Calu3 (cell line): Measurements from ENCODE around the gene FRMD1. TPM values are rescaled to one million over a fixed set of nuclear protein-coding genes. Genes with fewer than 3 reads are reported as not detected.

ENCODE experiments used
- BruUV-seq: library from RNA; stranded (reverse); fragments of 400-500 nt; replicated peaks from 2 replicates; lab custom pipeline; 2021; lab: Mats Ljungman, UMichigan
- CTCF ChIA-PET: fragments of 300-600 bp; sonication (Branson Sonifier 250); formaldehyde crosslinking; loops from one replicate; lab custom pipeline; 2022; ENCODE audit warnings: antibody characterized with exemption; lab: Charles Lee
- DNase-seq: peaks from one replicate; pipeline ENCODE4 v3.0.0; 2022
- H3K27ac Mint-ChIP-seq: one replicate; pipeline ENCODE4 v1.8.0; 2022; ENCODE audit warnings: mixed read lengths; ENCODE audit not compliant: unreplicated experiment
- H3K27me3 Mint-ChIP-seq: one replicate; pipeline ENCODE4 v1.8.0; 2022; ENCODE audit warnings: mixed read lengths; ENCODE audit not compliant: unreplicated experiment
- H3K36me3 Mint-ChIP-seq: one replicate; pipeline ENCODE4 v1.8.0; 2022; ENCODE audit warnings: mild to moderate bottlenecking, moderate library complexity, mixed read lengths; ENCODE audit not compliant: insufficient read depth, unreplicated experiment
- H3K4me1 Mint-ChIP-seq: one replicate; pipeline ENCODE4 v1.8.0; 2022; ENCODE audit warnings: mild to moderate bottlenecking, low read depth, mixed read lengths; ENCODE audit not compliant: unreplicated experiment
- H3K4me3 Mint-ChIP-seq: one replicate; pipeline ENCODE4 v1.8.0; 2022; ENCODE audit warnings: mild to moderate bottlenecking, low read depth, moderate library complexity, mixed read lengths; ENCODE audit not compliant: unreplicated experiment
- H3K9me3 Mint-ChIP-seq: one replicate; pipeline ENCODE4 v1.8.0; 2022; ENCODE audit warnings: low read depth, mixed read lengths; ENCODE audit not compliant: unreplicated experiment
- intact Hi-C: fragments of 100-400 bp; cut with micrococcal nuclease; formaldehyde crosslinking; loops from one replicate; pipeline ENCODE4 v1.10.0; 2022; ENCODE audit not compliant: unreplicated experiment
- total RNA-seq: library from RNA; stranded (reverse); gene quantifications from 2 replicates; pipeline ENCODE4 v1.2.3, GENCODE V29; 2022
- TF ChIP-seq, protein P1 (sequence below): fragments of 200-600 bp; IDR thresholded peaks from one replicate; pipeline ENCODE4 v1.8.0; 2022; ENCODE audit warnings: antibody characterized with exemption; ENCODE audit not compliant: unreplicated experiment

Gene FRMD1
- total RNA-seq, 1 experiment from 2014 or later: not detected

- BruUV-seq: no TSS peak
- intact Hi-C loops: loop anchor here (10.0 kb wide), 2 partner anchors 73 to 103 kb away; no protein-coding TSS in a partner anchor
Measured at GRCh38 chr6:168037856-168038255, 41.2 kb downstream of the FRMD1 start.

DNA sequence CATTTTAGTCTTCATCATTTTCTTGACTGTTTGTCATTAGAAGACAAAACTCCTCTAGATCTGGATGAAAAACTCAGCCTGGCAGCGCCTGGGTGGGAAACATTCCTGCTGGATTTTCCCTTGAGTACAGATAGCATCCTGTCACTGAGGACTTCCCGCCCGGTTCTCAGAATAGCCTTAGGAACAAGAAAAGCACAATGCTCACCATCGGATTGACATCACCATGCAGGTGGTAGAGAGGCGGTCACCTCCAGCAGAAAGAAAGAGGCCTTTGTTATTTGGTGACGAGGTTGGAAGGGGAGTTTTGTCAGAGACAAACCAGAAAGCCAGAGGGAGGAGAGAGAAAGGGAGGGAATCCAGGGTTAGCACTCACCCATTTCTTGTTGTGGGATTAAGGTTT, 41.8 kb downstream of the FRMD1 start:
- no TSS peak for BruUV-seq
- peak; percentile 56 for DNase-seq
- peaks cover 7% of the 10 kb centered on the region for H3K9me3 Mint-ChIP-seq

More at GRCh38 chr6:168037856-168038255, 41.2 kb downstream of the FRMD1 start:
- Mint-ChIP-seq H3K4me3 (peak overlapping the region; percentile 20), H3K36me3 (peaks cover 16% of the 10 kb centered on the region), H3K4me1 (peaks cover 22% of the 10 kb centered on the region), H3K27me3 (peaks cover 14% of the 10 kb centered on the region), H3K9me3 (peaks cover 7% of the 10 kb centered on the region), H3K27ac (no peak overlapping the region)
- CTCF ChIA-PET: no interaction called here
- DNase-seq: peak; percentile 33
- TF ChIP-seq, protein P1, sequence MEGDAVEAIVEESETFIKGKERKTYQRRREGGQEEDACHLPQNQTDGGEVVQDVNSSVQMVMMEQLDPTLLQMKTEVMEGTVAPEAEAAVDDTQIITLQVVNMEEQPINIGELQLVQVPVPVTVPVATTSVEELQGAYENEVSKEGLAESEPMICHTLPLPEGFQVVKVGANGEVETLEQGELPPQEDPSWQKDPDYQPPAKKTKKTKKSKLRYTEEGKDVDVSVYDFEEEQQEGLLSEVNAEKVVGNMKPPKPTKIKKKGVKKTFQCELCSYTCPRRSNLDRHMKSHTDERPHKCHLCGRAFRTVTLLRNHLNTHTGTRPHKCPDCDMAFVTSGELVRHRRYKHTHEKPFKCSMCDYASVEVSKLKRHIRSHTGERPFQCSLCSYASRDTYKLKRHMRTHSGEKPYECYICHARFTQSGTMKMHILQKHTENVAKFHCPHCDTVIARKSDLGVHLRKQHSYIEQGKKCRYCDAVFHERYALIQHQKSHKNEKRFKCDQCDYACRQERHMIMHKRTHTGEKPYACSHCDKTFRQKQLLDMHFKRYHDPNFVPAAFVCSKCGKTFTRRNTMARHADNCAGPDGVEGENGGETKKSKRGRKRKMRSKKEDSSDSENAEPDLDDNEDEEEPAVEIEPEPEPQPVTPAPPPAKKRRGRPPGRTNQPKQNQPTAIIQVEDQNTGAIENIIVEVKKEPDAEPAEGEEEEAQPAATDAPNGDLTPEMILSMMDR: no peak

GRCh38 chr6:168035661-168036545, 43.1 kb downstream of the FRMD1 start:
- CTCF ChIA-PET: interaction anchor here (0.6 to 1.0 kb wide), 2 partner anchors 12 to 28 kb away, joined by 3 to 7 read pairs; no protein-coding TSS in a partner anchor
- Mint-ChIP-seq H3K27ac (peak overlapping the region; percentile 70), H3K27me3 (peaks cover 14% of the 10 kb centered on the region), H3K36me3 (peaks cover 16% of the 10 kb centered on the region), H3K4me3 (peak overlapping the region; percentile 87), H3K9me3 (peaks cover 4% of the 10 kb centered on the region), H3K4me1 (peaks cover 22% of the 10 kb centered on the region)
- peak; percentile 47 for DNase-seq
- TF ChIP-seq, protein P1: no peak
- intact Hi-C loops: loop anchor here (10.0 kb wide), 2 partner anchors 71 to 101 kb away; no protein-coding TSS in a partner anchor
- no TSS peak for BruUV-seq

More for the DNA sequence above, 41.8 kb downstream of the FRMD1 start:
- TF ChIP-seq, protein P1: no peak
- intact Hi-C loops: loop anchor here (10.0 kb wide), 2 partner anchors 72 to 102 kb away; no protein-coding TSS in a partner anchor
- H3K27ac Mint-ChIP-seq: peak overlapping the region; percentile 32
- peaks cover 14% of the 10 kb centered on the region for H3K27me3 Mint-ChIP-seq
- peak overlapping the region; percentile 20 for H3K4me3 Mint-ChIP-seq
- H3K36me3 Mint-ChIP-seq: peaks cover 16% of the 10 kb centered on the region
- H3K4me1 Mint-ChIP-seq: peaks cover 22% of the 10 kb centered on the region
- CTCF ChIA-PET: no interaction called here

DNA sequence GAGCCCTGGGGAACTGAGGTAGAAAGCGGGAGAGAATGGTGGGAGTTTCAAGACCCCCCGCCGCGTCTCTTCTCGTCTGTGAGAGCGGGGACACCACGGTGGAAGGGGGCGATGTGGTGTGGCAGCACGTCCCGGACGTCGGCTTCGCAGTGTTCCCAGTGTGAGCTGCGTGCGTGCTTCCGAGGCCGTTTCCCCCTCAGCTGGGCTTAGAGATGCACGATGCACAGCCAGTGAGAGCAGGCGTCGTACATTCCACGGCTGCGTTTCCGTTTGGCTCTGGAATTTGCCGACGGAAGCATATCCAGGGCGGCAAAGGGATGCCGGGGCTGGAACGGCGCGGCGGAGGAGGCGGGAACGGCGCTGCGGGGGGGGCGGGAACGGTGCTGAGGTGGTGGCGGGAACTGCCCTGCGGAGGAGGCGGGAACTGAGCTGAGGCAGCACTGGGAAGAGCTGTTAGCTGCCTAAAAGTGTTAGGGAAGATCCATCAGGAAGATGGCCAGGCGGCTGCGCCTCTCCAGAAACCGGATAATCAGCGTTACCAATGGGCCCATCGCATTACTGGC, 43.8 kb downstream of the FRMD1 start:
- intact Hi-C loops: loop anchor here (10.0 kb wide), 2 partner anchors 70 to 100 kb away; no protein-coding TSS in a partner anchor
- Mint-ChIP-seq H3K9me3 (no peaks in the 10 kb centered on the region), H3K27ac (peak overlapping the region; percentile 50), H3K4me3 (peak overlapping the region; percentile 87), H3K27me3 (peaks cover 14% of the 10 kb centered on the region), H3K36me3 (peaks cover 16% of the 10 kb centered on the region), H3K4me1 (peaks cover 22% of the 10 kb centered on the region)
- CTCF ChIA-PET: interaction anchor here (0.6 to 1.0 kb wide), 2 partner anchors 11 to 27 kb away, joined by 3 to 7 read pairs; no protein-coding TSS in a partner anchor
- TF ChIP-seq, protein P1: no peak
- peak; percentile 59 for DNase-seq
- BruUV-seq: no TSS peak
